GM12872 (cell line): ENCODE data around the gene ANKRD44.

Source experiments
- TF ChIP-seq, protein P1 (sequence below): IDR thresholded peaks from 3 replicates; pipeline ENCODE4 v1.5.1; 2011; ENCODE audit warnings: low read depth, mild to moderate bottlenecking, low read length, moderate library complexity; ENCODE audit not compliant: insufficient read depth

ANKRD44 gene

DNA sequence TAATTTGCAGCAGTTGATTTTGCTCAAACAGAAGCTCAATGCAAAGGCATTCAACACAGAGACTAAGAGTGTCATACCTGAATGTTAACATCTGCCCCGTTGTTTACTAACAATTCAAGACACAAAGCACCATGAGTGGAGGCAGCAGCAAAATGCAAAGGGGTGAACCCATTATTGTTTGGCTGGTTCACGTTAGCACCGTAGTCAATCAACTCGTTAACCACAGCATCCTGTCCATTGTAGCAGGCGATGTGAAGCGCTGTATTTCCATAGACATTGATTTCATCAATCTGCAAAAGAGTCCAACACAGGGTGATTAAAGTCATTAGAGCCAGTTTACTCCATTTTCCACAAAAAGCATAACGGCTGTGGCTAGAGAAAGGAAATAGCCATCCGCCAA, 189.3 kb downstream of the ANKRD44 start:
- TF ChIP-seq, protein P1, sequence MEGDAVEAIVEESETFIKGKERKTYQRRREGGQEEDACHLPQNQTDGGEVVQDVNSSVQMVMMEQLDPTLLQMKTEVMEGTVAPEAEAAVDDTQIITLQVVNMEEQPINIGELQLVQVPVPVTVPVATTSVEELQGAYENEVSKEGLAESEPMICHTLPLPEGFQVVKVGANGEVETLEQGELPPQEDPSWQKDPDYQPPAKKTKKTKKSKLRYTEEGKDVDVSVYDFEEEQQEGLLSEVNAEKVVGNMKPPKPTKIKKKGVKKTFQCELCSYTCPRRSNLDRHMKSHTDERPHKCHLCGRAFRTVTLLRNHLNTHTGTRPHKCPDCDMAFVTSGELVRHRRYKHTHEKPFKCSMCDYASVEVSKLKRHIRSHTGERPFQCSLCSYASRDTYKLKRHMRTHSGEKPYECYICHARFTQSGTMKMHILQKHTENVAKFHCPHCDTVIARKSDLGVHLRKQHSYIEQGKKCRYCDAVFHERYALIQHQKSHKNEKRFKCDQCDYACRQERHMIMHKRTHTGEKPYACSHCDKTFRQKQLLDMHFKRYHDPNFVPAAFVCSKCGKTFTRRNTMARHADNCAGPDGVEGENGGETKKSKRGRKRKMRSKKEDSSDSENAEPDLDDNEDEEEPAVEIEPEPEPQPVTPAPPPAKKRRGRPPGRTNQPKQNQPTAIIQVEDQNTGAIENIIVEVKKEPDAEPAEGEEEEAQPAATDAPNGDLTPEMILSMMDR = no peak

DNA sequence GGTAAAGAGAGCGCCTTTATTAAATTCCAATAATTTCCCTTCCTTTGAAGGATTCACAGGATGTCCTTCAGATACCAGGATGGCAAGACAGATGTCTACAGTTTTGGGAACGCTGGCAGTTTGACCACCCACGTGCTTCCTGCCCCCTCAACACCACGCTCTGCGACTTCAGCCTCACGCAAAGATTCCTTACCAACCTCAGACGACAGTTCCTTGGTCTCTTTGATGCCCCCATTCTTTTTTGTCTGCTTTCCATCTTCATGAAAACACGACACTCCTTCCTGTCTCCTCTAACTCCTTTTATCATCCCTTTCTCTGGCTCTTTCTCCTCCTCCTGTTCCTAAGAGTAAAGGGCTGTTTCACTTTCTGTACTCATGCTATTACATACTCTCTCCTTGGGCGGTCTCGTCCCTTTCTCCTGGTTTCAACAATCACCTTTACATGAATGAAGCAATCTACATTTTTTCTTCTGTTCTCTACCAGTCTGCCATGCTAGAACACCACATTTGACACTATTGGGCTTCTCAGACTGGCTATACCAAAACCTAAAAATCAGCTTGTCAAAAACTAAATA, 194.2 kb downstream of the ANKRD44 start:
- TF ChIP-seq, protein P1 = no peak

DNA sequence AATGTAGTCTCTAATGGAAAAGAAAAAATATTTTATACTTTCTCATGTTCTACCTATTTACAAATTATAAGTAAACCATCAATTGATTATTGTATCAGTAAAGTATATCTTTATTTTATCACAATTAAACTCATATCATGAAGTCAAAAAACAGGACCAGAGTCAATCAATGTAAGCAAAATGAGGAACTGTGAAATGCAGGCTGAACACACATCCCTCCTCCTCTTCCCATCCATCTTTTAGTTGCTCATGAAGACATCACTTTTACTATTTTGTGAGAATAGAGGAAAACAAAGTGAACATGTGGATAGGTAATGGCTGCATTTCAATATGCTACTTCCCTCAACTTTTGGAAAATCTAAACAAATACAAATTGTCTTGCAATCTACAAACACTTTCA, 195.3 kb downstream of the ANKRD44 start:
- TF ChIP-seq, protein P1 = no peak

GRCh38 chr2:197113275-197113711, 197.3 kb downstream of the ANKRD44 start:
- TF ChIP-seq, protein P1 = peak; percentile 44; the same call in 2 of the 3 replicates

DNA sequence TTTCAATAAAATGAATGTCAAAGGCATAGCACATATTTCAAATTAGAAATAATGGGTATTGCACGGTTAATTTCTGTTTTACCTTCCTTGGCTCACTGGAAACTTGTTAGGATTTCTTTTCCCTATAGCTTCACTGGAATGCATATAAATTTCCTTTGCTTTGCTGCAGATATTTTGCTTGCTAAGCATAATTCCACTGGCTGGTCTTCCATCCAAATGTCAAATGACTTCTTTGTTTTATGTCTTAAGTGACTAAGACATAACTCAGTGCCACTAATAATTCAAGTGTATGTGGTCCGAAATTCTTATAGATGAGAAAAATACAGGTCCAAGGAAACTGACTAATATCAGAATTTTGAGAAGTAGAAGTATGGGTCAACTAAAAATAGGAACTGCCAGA, 201.3 kb downstream of the ANKRD44 start:
- TF ChIP-seq, protein P1 = no peak

GRCh38 chr2:197108758-197109157, 201.8 kb downstream of the ANKRD44 start:
- TF ChIP-seq, protein P1 = no peak

DNA sequence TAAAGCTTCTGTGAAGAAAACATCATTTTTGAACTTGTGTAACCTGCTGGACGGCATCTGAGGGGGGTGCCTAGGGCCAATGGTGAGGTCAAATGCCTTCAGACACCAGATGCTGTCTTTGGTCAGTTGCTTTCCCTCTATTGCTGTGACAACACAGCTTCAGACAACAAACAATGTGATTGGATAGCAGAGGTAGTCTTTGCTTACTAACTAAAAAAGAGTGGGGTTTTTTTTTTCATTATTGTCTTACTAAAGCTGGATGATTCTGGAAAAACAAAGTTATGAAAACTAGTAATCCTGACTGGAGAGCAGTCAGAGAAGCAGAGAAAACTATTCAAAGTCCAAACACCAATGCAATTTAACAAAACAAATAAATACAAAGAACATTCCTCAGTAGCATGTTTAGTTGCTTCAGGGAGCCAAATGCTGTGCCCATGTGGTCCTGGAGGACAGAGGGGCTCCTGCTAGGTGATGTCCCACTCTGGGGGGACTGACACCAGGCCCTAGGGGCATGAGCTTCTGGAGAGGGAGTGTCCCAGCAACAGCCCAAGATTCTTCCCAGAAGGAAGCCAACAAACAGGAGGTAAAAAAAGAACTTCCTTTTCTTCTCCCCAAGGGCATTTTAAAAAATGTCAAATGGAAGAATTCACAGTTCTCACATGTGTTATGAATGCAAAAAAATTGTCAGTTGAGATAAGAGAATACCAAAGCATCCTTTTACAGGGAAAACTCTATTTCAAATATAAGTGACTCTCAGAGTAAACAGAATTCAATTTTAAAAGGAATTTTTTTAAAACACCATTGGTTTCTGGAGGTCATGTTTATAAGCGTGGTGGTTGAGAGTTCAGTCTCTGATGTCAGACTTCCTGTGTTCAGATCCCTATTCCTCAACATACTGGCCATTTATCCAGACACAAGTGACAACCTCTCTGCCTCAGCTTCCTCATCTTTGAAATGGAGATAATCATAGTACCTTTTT, 203.0 kb downstream of the ANKRD44 start:
- TF ChIP-seq, protein P1 = no peak
